ENCODE measurements around the gene CRYAB. TPM values are rescaled to one million over a fixed set of nuclear protein-coding genes. Genes with fewer than 3 reads are reported as not detected.

The CRYAB gene
- total RNA-seq, 1 experiment from 2014 or later: 1.1 TPM

GRCh38 chr11:111916768-111917167 lies 5.2 kb upstream of the CRYAB start:
- ChIA-PET CTCF (no interaction called here), POLR2A (no interaction called here)
- no peak for DNase-seq
- no peaks in the 10 kb centered on the region for H3K36me3 ChIP-seq (ENCODE audit: control insufficient read depth, insufficient read depth, low read length)
- H3K9me3 ChIP-seq: no peaks in the 10 kb centered on the region
- no peaks in the 10 kb centered on the region for H3K27me3 ChIP-seq (replicated peaks; ENCODE audit: control insufficient read depth, insufficient read depth, low read length)
- H3K4me1 ChIP-seq: peaks cover 17% of the 10 kb centered on the region
- H3K27me3 Mint-ChIP-seq (ENCODE audit: insufficient read depth, unreplicated experiment): no peaks in the 10 kb centered on the region
- no peak for TF ChIP-seq CTCF (IDR thresholded peaks at IDR 0.05; ENCODE audit: insufficient read depth in 1 of 2, low read depth in 1 of 2, low read length in 1 of 2, severe bottlenecking in 1 of 2, unreplicated experiment in 1 of 2)
- no peak overlapping the region for H3K4me3 ChIP-seq (ENCODE audit: low read depth, low read length)
- no peak overlapping the region for H3K4me3 Mint-ChIP-seq (ENCODE audit: unreplicated experiment)
- peaks cover 11% of the 10 kb centered on the region for H3K4me1 Mint-ChIP-seq (ENCODE audit: low read depth, unreplicated experiment)
- intact Hi-C loops (cut with micrococcal nuclease; ENCODE audit: unreplicated experiment): no loop called here
- no peaks in the 10 kb centered on the region for H3K36me3 Mint-ChIP-seq (ENCODE audit: insufficient read depth, unreplicated experiment)
- H3K9me3 Mint-ChIP-seq (ENCODE audit: unreplicated experiment): no peaks in the 10 kb centered on the region
- H3K27ac Mint-ChIP-seq (ENCODE audit: unreplicated experiment): peak overlapping the region; percentile 6
- BruUV-seq (replicated peaks): no TSS peak

DNA sequence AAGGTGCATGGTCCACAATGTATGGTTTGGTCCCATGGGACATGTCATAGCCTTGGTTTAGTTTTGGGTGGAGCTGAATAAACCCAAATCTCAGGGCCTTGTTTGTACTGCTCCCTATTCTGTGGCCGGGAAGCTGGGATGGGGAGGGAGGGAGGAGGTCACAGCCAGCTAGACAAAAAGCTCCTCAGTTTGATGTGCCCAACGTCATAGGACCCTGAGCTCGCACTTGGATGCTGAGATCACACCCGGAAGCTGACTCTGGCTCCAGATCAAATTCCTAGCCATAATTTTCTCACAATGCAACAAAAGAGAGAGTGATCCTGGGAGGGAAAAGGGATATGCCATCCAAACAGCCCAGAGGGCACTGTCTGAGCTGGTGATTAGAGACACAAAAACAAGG lies 2.4 kb upstream of the CRYAB start:
- no peak for DNase-seq
- no peaks in the 10 kb centered on the region for H3K9me3 Mint-ChIP-seq (ENCODE audit: unreplicated experiment)
- no peaks in the 10 kb centered on the region for H3K9me3 ChIP-seq
- intact Hi-C loops (cut with micrococcal nuclease; ENCODE audit: unreplicated experiment): no loop called here
- H3K4me3 ChIP-seq (ENCODE audit: low read depth, low read length): no peak overlapping the region
- ChIA-PET CTCF (interaction anchor here (0.6 to 1.5 kb wide), 3 partner anchors 11 to 69 kb away, joined by 3 to 7 read pairs (median 3); no protein-coding TSS in a partner anchor), POLR2A (no interaction called here)
- no peaks in the 10 kb centered on the region for H3K36me3 ChIP-seq (ENCODE audit: control insufficient read depth, insufficient read depth, low read length)
- H3K27me3 ChIP-seq (replicated peaks; ENCODE audit: control insufficient read depth, insufficient read depth, low read length): no peaks in the 10 kb centered on the region
- H3K4me1 ChIP-seq: peaks cover 22% of the 10 kb centered on the region
- peaks cover 18% of the 10 kb centered on the region for H3K4me1 Mint-ChIP-seq (ENCODE audit: low read depth, unreplicated experiment)
- TF ChIP-seq CTCF (IDR thresholded peaks at IDR 0.05; ENCODE audit: insufficient read depth in 1 of 2, low read depth in 1 of 2, low read length in 1 of 2, severe bottlenecking in 1 of 2, unreplicated experiment in 1 of 2): no peak
- H3K36me3 Mint-ChIP-seq (ENCODE audit: insufficient read depth, unreplicated experiment): no peaks in the 10 kb centered on the region
- no peak overlapping the region for H3K4me3 Mint-ChIP-seq (ENCODE audit: unreplicated experiment)
- BruUV-seq (replicated peaks): no TSS peak
- no peaks in the 10 kb centered on the region for H3K27me3 Mint-ChIP-seq (ENCODE audit: insufficient read depth, unreplicated experiment)
- no peak overlapping the region for H3K27ac Mint-ChIP-seq (ENCODE audit: unreplicated experiment)

DNA sequence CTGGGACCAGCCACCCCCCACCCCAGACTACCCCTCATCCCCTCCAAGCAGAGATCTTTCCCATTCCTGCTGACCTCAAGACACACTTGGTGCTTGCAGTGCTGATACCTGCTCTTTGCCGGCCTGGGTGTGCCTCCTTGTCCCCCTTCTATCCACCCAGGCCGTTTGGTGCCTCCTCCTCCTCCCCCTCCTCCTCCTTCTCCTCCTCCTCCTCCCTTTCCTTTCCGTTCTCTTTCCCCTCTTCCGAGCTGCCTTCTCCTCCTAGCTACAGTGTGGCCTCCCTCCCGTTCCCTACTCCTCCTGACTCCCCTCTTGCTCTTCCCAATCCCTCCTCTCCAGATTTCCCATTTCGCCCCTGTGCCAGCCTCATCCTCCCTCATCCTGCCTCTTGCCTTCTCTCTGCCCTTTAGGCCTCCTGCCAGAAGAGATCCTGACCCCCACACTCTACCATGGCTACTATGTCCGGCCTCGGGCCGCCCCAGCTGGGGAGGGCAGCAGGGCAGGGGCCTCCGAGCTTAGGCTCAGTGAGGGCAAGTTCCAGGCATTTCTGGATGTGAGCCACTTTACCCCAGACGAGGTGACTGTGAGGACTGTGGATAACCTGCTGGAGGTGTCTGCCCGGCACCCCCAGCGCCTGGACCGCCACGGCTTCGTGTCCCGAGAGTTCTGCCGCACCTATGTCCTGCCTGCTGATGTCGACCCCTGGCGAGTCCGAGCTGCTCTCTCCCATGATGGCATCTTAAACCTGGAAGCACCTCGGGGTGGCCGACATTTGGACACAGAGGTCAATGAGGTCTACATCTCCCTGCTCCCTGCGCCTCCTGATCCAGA lies 1.7 kb upstream of the CRYAB start:
- H3K27me3 Mint-ChIP-seq (ENCODE audit: insufficient read depth, unreplicated experiment): no peaks in the 10 kb centered on the region
- no peak for DNase-seq
- Histone ChIP-seq H3K4me3 (ENCODE audit: low read depth, low read length) (no peak overlapping the region), H3K4me1 (peaks cover 18% of the 10 kb centered on the region), H3K36me3 (ENCODE audit: control insufficient read depth, insufficient read depth, low read length) (no peaks in the 10 kb centered on the region), H3K9me3 (no peaks in the 10 kb centered on the region), H3K27me3 (replicated peaks; ENCODE audit: control insufficient read depth, insufficient read depth, low read length) (no peaks in the 10 kb centered on the region)
- no peak overlapping the region for H3K27ac Mint-ChIP-seq (ENCODE audit: unreplicated experiment)
- H3K4me1 Mint-ChIP-seq (ENCODE audit: low read depth, unreplicated experiment): peaks cover 13% of the 10 kb centered on the region
- BruUV-seq (replicated peaks): no TSS peak
- no peak for TF ChIP-seq CTCF (IDR thresholded peaks at IDR 0.05; ENCODE audit: insufficient read depth in 1 of 2, low read depth in 1 of 2, low read length in 1 of 2, severe bottlenecking in 1 of 2, unreplicated experiment in 1 of 2)
- intact Hi-C loops (cut with micrococcal nuclease; ENCODE audit: unreplicated experiment): no loop called here
- ChIA-PET CTCF (interaction anchor here (0.6 to 1.5 kb wide), 4 partner anchors 10 to 181 kb away, joined by 3 to 7 read pairs (median 4); no protein-coding TSS in a partner anchor), POLR2A (no interaction called here)
- no peaks in the 10 kb centered on the region for H3K36me3 Mint-ChIP-seq (ENCODE audit: insufficient read depth, unreplicated experiment)
- no peak overlapping the region for H3K4me3 Mint-ChIP-seq (ENCODE audit: unreplicated experiment)
- H3K9me3 Mint-ChIP-seq (ENCODE audit: unreplicated experiment): no peaks in the 10 kb centered on the region
